VCaP (cell line): Measurements from ENCODE around the gene CT45A3.
"Not testable (repeated sequence)": the region's sequence is repeated elsewhere in the genome, so short reads cannot be mapped to it uniquely, and the experiment has no call there.

Experiments used
- H3K27ac ChIP-seq: fragments of 450-650 bp; 2 replicates; pipeline ENCODE4 v1.5.1; 2017
- CTCF ChIP-seq: fragments of 450-650 bp; conservative IDR thresholded peaks from 2 replicates; pipeline ENCODE4 v1.5.1; 2017; ENCODE audit warnings: mild to moderate bottlenecking, moderate library complexity

The CT45A3 gene

GRCh38 chrX:135768091-135768490 is at the start of gene CT45A3:
TSS of gene CT45A3 (minus strand) at chrX:135768191. CDS start at chrX:135764444, 3,747 bp downstream.
- not testable (repeated sequence) for H3K27ac ChIP-seq

- not testable (repeated sequence) for H3K27ac ChIP-seq
These were observed 34.7 kb upstream of the CT45A3 start, which contains the start of gene CT45A6 for GRCh38 chrX:135802687-135803086. TSS of gene CT45A6 (minus strand) at chrX:135802787. CDS start at chrX:135798993, 3,794 bp downstream.

- not testable (repeated sequence) for H3K27ac ChIP-seq
These were observed 17.4 kb upstream of the CT45A3 start, which contains the start of gene CT45A5 for GRCh38 chrX:135785403-135785802. TSS of gene CT45A5 (minus strand) at chrX:135785503. CDS start at chrX:135781729, 3,774 bp downstream.

GRCh38 chrX:135744739-135745138 is 23.3 kb downstream of the CT45A3 start:
- H3K27ac ChIP-seq = not testable (repeated sequence)

- no peak for TF ChIP-seq CTCF
These were observed 26.7 kb downstream of the CT45A3 start for GRCh38 chrX:135741192-135741715.

GRCh38 chrX:135740681-135741149 is 27.3 kb downstream of the CT45A3 start:
- peak; percentile 75 for TF ChIP-seq CTCF

More at GRCh38 chrX:135741192-135741715, 26.7 kb downstream of the CT45A3 start:
- no peak overlapping the region for H3K27ac ChIP-seq

GRCh38 chrX:135737366-135738071 is 30.5 kb downstream of the CT45A3 start:
- no peak overlapping the region for H3K27ac ChIP-seq
- peak; percentile 29 for TF ChIP-seq CTCF

More at GRCh38 chrX:135740681-135741149, 27.3 kb downstream of the CT45A3 start:
- no peak overlapping the region for H3K27ac ChIP-seq

- H3K27ac ChIP-seq = not testable (repeated sequence)
These were observed 33.3 kb downstream of the CT45A3 start for GRCh38 chrX:135734666-135735065.

GRCh38 chrX:135713795-135714194 is 54.2 kb downstream of the CT45A3 start:
- no peak overlapping the region for H3K27ac ChIP-seq
- TF ChIP-seq CTCF = no peak

- not testable (repeated sequence) for H3K27ac ChIP-seq
These were observed 54.8 kb downstream of the CT45A3 start, which contains the start of gene CT45A1 for GRCh38 chrX:135713183-135713689. TSS of gene CT45A1 (plus strand) at chrX:135713639. CDS start at chrX:135718941, 5,302 bp downstream.
